ENCODE data around the gene MGAM2. TPM values are rescaled to one million over a fixed set of nuclear protein-coding genes. Genes with fewer than 3 reads are reported as not detected.

The MGAM2 gene
- total and polyA plus RNA-seq, 2 of the 8 experiments (the other 6 are each of a cell fraction or from before 2014, with no cell fraction given) = 0.02 TPM; not detected in 1

GRCh38 chr7:142185801-142186200 lies 74.3 kb downstream of the MGAM2 start:
- Histone ChIP-seq H4K5ac (ENCODE audit: insufficient read length, low read depth, low read length) (no peak overlapping the region), H3K14ac (ENCODE audit: insufficient read length) (no peak overlapping the region), H3K4me1 (replicated peaks in 1 of 4; ENCODE audit: control insufficient read depth in 3 of 4, insufficient read depth in 4 of 4, low read length in 3 of 4) (no peaks in the 10 kb centered on the region; a peak in 1 of 7 replicates), H2BK120ac (replicated peaks; ENCODE audit: low read depth, low read length) (no peak overlapping the region), H3K4me3 (ENCODE audit: extremely low read depth in 1 of 4, insufficient read depth in 2 of 4, low read depth in 3 of 4, low read length in 4 of 4) (no peak overlapping the region), H2BK15ac (ENCODE audit: low read length) (no peak overlapping the region), H2AK5ac (ENCODE audit: low read depth, low read length) (no peak overlapping the region), H3K23me2 (ENCODE audit: low read depth, low read length) (no peaks in the 10 kb centered on the region), H3K27ac (ENCODE audit: low read depth, low read length) (no peak overlapping the region), H2BK20ac (ENCODE audit: low read length) (no peak overlapping the region), H4K91ac (replicated peaks; ENCODE audit: insufficient read length, low read length) (no peak overlapping the region), H2AFZ (ENCODE audit: low read length) (0 out of 2 replicates have a peak overlapping the region, but pooled peaks have one; percentile 23), H3K4ac (replicated peaks; ENCODE audit: insufficient read length, low read depth, low read length) (no peak overlapping the region), H3K36me3 (ENCODE audit: control insufficient read depth in 2 of 4, insufficient read depth in 4 of 4, low read length in 3 of 4) (no peaks in the 10 kb centered on the region), H3K79me1 (ENCODE audit: low read depth, low read length) (no peaks in the 10 kb centered on the region), H2BK5ac (ENCODE audit: low read depth, low read length) (no peak overlapping the region), H3K9ac (replicated peaks in 1 of 4; ENCODE audit: extremely low read depth in 1 of 4, low read depth in 3 of 4, low read length in 3 of 4) (no peak overlapping the region), H3K56ac (replicated peaks; ENCODE audit: insufficient read length, low read depth, low read length) (no peak overlapping the region), H3K27me3 (replicated peaks in 1 of 4; ENCODE audit: control insufficient read depth in 3 of 4, extremely low read depth in 1 of 4, insufficient read depth in 3 of 4, low read length in 3 of 4) (no peaks in the 10 kb centered on the region), H4K20me1 (replicated peaks in 1 of 2; ENCODE audit: control insufficient read depth in 1 of 2, insufficient read depth in 2 of 2, low read length in 2 of 2) (no peaks in the 10 kb centered on the region), H3K18ac (ENCODE audit: extremely low read depth, low read length) (no peak overlapping the region), H3K23ac (ENCODE audit: insufficient read length) (no peak overlapping the region), H3K79me2 (ENCODE audit: control insufficient read depth in 1 of 2, insufficient read depth in 2 of 2, low read length in 2 of 2) (no peaks in the 10 kb centered on the region), H3K4me2 (ENCODE audit: insufficient read depth in 1 of 2, low read depth in 2 of 2, low read length in 2 of 2) (no peak overlapping the region), H2BK12ac (ENCODE audit: low read depth, low read length) (no peak overlapping the region), H4K8ac (ENCODE audit: extremely low read depth, insufficient read depth, low read length) (no peak overlapping the region), H3K9me3 (ENCODE audit: insufficient read depth in 2 of 2, low read depth in 1 of 2, low read length in 1 of 2) (no peaks in the 10 kb centered on the region)
- 95% methylated on average over 5 of the region's 5 CpGs; no CpG with 5 or more reads in 1 of the 2 experiments for WGBS, 2 experiments (ENCODE audit: extremely low coverage in 1 of 2, insufficient coverage in 1 of 2, insufficient read length in 1 of 2, insufficient replicate concordance in 2 of 2, low coverage in 1 of 2, low lambda C conversion rate in 2 of 2, missing lambda C conversion rate in 1 of 2)
- ChIA-PET POLR2A (ENCODE audit: partially characterized antibody) (no interaction called here), CTCF (ENCODE audit: partially characterized antibody) (interaction anchor here (0.5 to 2.5 kb wide), 10 partner anchors 31 to 1330 kb away, joined by 3 to 30 read pairs (median 4); no protein-coding TSS in a partner anchor)
- no peak for FAIRE-seq
- no peak for DNase-seq (ENCODE audit: low read depth in 1 of 2, low spot score in 2 of 2)
- no peak for TF ChIP-seq SIX5 (IDR thresholded peaks at IDR 0.05; ENCODE audit: low read depth, low read length)
- TF ChIP-seq SAP30 (IDR thresholded peaks at IDR 0.05; ENCODE audit: insufficient read depth, insufficient replicate concordance, low read length) = no peak
- no peak for TF ChIP-seq EGR1 (IDR thresholded peaks at IDR 0.05; ENCODE audit: borderline replicate concordance, low read depth, low read length)
- TF ChIP-seq SP2 (IDR thresholded peaks at IDR 0.05; ENCODE audit: low read length) = no peak
- TF ChIP-seq HDAC6 (IDR thresholded peaks at IDR 0.05; ENCODE audit: low read depth, low read length) = no peak
- no peak for TF ChIP-seq TBP (IDR thresholded peaks at IDR 0.05; ENCODE audit: low read depth, low read length)
- TF ChIP-seq POU5F1 (IDR thresholded peaks at IDR 0.05; ENCODE audit: low read depth, low read length) = no peak
- TF ChIP-seq CHD2 (IDR thresholded peaks at IDR 0.05; ENCODE audit: low read length) = no peak
- no peak for TF ChIP-seq ATF2 (IDR thresholded peaks at IDR 0.05; ENCODE audit: low read length)
- no peak for TF ChIP-seq E2F6 (IDR thresholded peaks at IDR 0.05)

All from H1 (cell line).